ENCODE results near the gene IMMP2L.

- TF ChIP-seq POLR2AphosphoS5 (IDR thresholded peaks at IDR 0.05) (no peak), CTCF (IDR thresholded peaks at IDR 0.05) (no peak), POLR2A (IDR thresholded peaks at IDR 0.05) (no peak), EP300 (IDR thresholded peaks at IDR 0.05) (no peak)
Measured at GRCh38 chr7:111528331-111528730, 34.0 kb downstream of the IMMP2L start.
